Liver (tissue), 9 donors: ENCODE results near the gene CBFA2T3. TPM values are rescaled to one million over a fixed set of nuclear protein-coding genes. Genes with fewer than 3 reads are reported as not detected.

Experiments
- DNase-seq: peaks from one replicate; pipeline ENCODE4 v3.0.0-alpha.2; 2017; ENCODE audit warnings: low spot score
- H3K27ac ChIP-seq, 2 donors: one replicate each; pipeline ENCODE4 v1.7.0; 2013; ENCODE audit warnings: inconsistent platforms in 2 of 2, low read length in 2 of 2, control low read depth in 1 of 2, low read depth in 1 of 2, mild to moderate bottlenecking in 1 of 2
- H3K27me3 ChIP-seq, 4 donors: one replicate each; pipeline versions ENCODE4 v1.6.1 to v1.7.0; 2013; ENCODE audit warnings: low read length in 3 of 4, inconsistent platforms in 1 of 4, mild to moderate bottlenecking in 1 of 4, moderate library complexity in 1 of 4; ENCODE audit not compliant: control insufficient read depth in 4 of 4, insufficient read depth in 4 of 4
- H3K36me3 ChIP-seq, 4 donors: one replicate each; pipeline versions ENCODE4 v1.6.1 to v1.7.0; 2013; ENCODE audit warnings: low read length in 3 of 4, mild to moderate bottlenecking in 3 of 4, low read depth in 1 of 4, moderate library complexity in 1 of 4; ENCODE audit not compliant: control insufficient read depth in 4 of 4, insufficient read depth in 3 of 4
- H3K4me1 ChIP-seq, 4 donors: one replicate each; pipeline versions ENCODE4 v1.6.1 to v1.7.0; 2013; ENCODE audit warnings: low read length in 3 of 4, mild to moderate bottlenecking in 3 of 4, moderate library complexity in 1 of 4; ENCODE audit not compliant: control insufficient read depth in 4 of 4, insufficient read depth in 4 of 4
- H3K4me3 ChIP-seq, 3 donors: one replicate each; pipeline versions ENCODE4 v1.6.1 to v1.7.0; 2013; ENCODE audit warnings: low read length in 3 of 3, control low read depth in 1 of 3, low read depth in 1 of 3, mild to moderate bottlenecking in 1 of 3
- H3K9ac ChIP-seq, 2 donors: one replicate each; pipeline ENCODE4 v1.7.0; 2013; ENCODE audit warnings: low read length in 2 of 2, mild to moderate bottlenecking in 2 of 2, moderate library complexity in 2 of 2, control low read depth in 1 of 2, low read depth in 1 of 2
- H3K9me3 ChIP-seq, 4 donors: one replicate each; pipeline versions ENCODE4 v1.6.1 to v1.7.0; 2013; ENCODE audit warnings: low read length in 3 of 4; ENCODE audit not compliant: control insufficient read depth in 4 of 4
- CTCF ChIP-seq: fragments of 150-350 bp; IDR thresholded peaks from 2 replicates; pipeline ENCODE4 v1.5.1; 2017; ENCODE audit warnings: improper control_type of control experiment, low read depth, low read length; ENCODE audit not compliant: missing input control
- EGR1 ChIP-seq, 2 donors: IDR thresholded peaks; 2 replicates each; pipeline ENCODE4 v1.6.1; 2016 to 2018; ENCODE audit warnings: antibody characterized with exemption in 2 of 2, low read depth in 2 of 2
- FOXA1 ChIP-seq: IDR thresholded peaks from 2 replicates; pipeline ENCODE4 v1.6.1; 2016; ENCODE audit warnings: antibody characterized with exemption
- FOXA2 ChIP-seq: IDR thresholded peaks from 2 replicates; pipeline ENCODE4 v1.6.1; 2016; ENCODE audit warnings: antibody characterized with exemption
- GABPA ChIP-seq, 2 donors: IDR thresholded peaks in 1 of 2; conservative IDR thresholded peaks in 1 of 2; 2 replicates each; pipeline ENCODE4 v1.6.1; 2016; ENCODE audit warnings: antibody characterized with exemption in 2 of 2, mild to moderate bottlenecking in 1 of 2, moderate library complexity in 1 of 2
- HNF4A ChIP-seq, 2 donors: conservative IDR thresholded peaks; 2 replicates each; pipeline ENCODE4 v1.6.1; 2016; ENCODE audit warnings: antibody characterized with exemption in 2 of 2, mild to moderate bottlenecking in 2 of 2
- HNF4G ChIP-seq: IDR thresholded peaks from 2 replicates; pipeline ENCODE4 v1.6.1; 2016; ENCODE audit warnings: antibody characterized with exemption
- JUND ChIP-seq, 2 donors: IDR thresholded peaks; 2 replicates each; pipeline ENCODE4 v1.6.1; 2016; ENCODE audit warnings: antibody characterized with exemption in 2 of 2
- MAX ChIP-seq: IDR thresholded peaks from 2 replicates; pipeline ENCODE4 v1.6.1; 2016; ENCODE audit warnings: antibody characterized with exemption
- NR2F2 ChIP-seq: IDR thresholded peaks from 2 replicates; pipeline ENCODE4 v1.6.1; 2016; ENCODE audit warnings: antibody characterized with exemption
- RAD21 ChIP-seq, 2 donors: IDR thresholded peaks; 2 replicates each; pipeline ENCODE4 v1.6.1; 2016; ENCODE audit warnings: antibody characterized with exemption in 2 of 2, mild to moderate bottlenecking in 2 of 2
- RXRA ChIP-seq, 2 donors: IDR thresholded peaks; 2 replicates each; pipeline ENCODE4 v1.6.1; 2017 to 2018; ENCODE audit warnings: antibody characterized with exemption in 2 of 2, mild to moderate bottlenecking in 1 of 2
- SP1 ChIP-seq: IDR thresholded peaks from 2 replicates; pipeline ENCODE4 v1.6.1; 2018; ENCODE audit warnings: antibody characterized with exemption, mild to moderate bottlenecking
- TAF1 ChIP-seq: conservative IDR thresholded peaks from 2 replicates; pipeline ENCODE4 v1.6.1; 2016; ENCODE audit warnings: antibody characterized with exemption, mild to moderate bottlenecking
- YY1 ChIP-seq: IDR thresholded peaks from 2 replicates; pipeline ENCODE4 v1.6.1; 2016; ENCODE audit warnings: antibody characterized with exemption, mild to moderate bottlenecking
- WGBS: extraction: QIAGEN DNeasy Blood & Tissue Kit; methylation state at CpG from one replicate; pipeline ENCODE4 v1.1.7; 2013; 5-methylcytosine and 5-hydroxymethylcytosine counted together
- polyA plus RNA-seq, 2 donors: library from polyadenylated mRNA; stranded (reverse) in 1 of 2; unstranded in 1 of 2; fragments of 200-250 nt in 1 of 2; fragments of >200 nt in 1 of 2; fragmentation: Nextera tagmentation in 1 of 2; extraction: Ambion mirVana in 1 of 2; gene quantifications; one replicate each; pipeline versions ENCODE4 v1.2.1 to v1.2.3, GENCODE V29; 2013 to 2015
- total RNA-seq, 2 donors: library from RNA; depleted of rRNA; stranded (reverse); fragments of >200 nt; gene quantifications; one replicate each; pipeline ENCODE4 v1.2.3, GENCODE V29; 2014
- TF ChIP-seq, protein P1 (sequence below): IDR thresholded peaks from 2 replicates; pipeline ENCODE4 v1.6.1; 2016; ENCODE audit warnings: antibody characterized with exemption
- TF ChIP-seq, protein P2 (sequence below): IDR thresholded peaks from 2 replicates; pipeline ENCODE4 v1.6.1; 2016; ENCODE audit warnings: antibody characterized with exemption, mild to moderate bottlenecking
- TF ChIP-seq, protein P3 (sequence below): IDR thresholded peaks from 2 replicates; pipeline ENCODE4 v1.6.1; 2016; ENCODE audit warnings: antibody characterized with exemption
- donor health status: healthy.
- donor health status: healthy.
- donor health status: healthy.
- donor health status: healthy.
- donor health status: healthy.

Gene CBFA2T3
- total and polyA plus RNA-seq, 4 donors = 1.4 to 4.5 (median 3.1) TPM

- 67% methylated on average over 28 of the region's 28 CpGs for WGBS
These were observed 23.9 kb downstream of the CBFA2T3 start for GRCh38 chr16:88953003-88953690.

More at GRCh38 chr16:88953003-88953690, 23.9 kb downstream of the CBFA2T3 start:
- no peak overlapping the region for H3K9ac ChIP-seq
- no peak for TF ChIP-seq RXRA (IDR thresholded peaks at IDR 0.05)
- TF ChIP-seq TAF1 = no peak
- TF ChIP-seq EGR1 (IDR thresholded peaks at IDR 0.05; ENCODE audit: low read depth in 2 of 2) = no peak
- TF ChIP-seq, protein P1, sequence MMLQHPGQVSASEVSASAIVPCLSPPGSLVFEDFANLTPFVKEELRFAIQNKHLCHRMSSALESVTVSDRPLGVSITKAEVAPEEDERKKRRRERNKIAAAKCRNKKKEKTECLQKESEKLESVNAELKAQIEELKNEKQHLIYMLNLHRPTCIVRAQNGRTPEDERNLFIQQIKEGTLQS = no peak
- TF ChIP-seq JUND (IDR thresholded peaks at IDR 0.05) = no peak
- TF ChIP-seq, protein P2, sequence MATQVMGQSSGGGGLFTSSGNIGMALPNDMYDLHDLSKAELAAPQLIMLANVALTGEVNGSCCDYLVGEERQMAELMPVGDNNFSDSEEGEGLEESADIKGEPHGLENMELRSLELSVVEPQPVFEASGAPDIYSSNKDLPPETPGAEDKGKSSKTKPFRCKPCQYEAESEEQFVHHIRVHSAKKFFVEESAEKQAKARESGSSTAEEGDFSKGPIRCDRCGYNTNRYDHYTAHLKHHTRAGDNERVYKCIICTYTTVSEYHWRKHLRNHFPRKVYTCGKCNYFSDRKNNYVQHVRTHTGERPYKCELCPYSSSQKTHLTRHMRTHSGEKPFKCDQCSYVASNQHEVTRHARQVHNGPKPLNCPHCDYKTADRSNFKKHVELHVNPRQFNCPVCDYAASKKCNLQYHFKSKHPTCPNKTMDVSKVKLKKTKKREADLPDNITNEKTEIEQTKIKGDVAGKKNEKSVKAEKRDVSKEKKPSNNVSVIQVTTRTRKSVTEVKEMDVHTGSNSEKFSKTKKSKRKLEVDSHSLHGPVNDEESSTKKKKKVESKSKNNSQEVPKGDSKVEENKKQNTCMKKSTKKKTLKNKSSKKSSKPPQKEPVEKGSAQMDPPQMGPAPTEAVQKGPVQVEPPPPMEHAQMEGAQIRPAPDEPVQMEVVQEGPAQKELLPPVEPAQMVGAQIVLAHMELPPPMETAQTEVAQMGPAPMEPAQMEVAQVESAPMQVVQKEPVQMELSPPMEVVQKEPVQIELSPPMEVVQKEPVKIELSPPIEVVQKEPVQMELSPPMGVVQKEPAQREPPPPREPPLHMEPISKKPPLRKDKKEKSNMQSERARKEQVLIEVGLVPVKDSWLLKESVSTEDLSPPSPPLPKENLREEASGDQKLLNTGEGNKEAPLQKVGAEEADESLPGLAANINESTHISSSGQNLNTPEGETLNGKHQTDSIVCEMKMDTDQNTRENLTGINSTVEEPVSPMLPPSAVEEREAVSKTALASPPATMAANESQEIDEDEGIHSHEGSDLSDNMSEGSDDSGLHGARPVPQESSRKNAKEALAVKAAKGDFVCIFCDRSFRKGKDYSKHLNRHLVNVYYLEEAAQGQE = no peak
- no peak for TF ChIP-seq CTCF
- no peak for TF ChIP-seq HNF4A (conservative IDR thresholded peaks at IDR 0.05)
- no peak for TF ChIP-seq YY1
- TF ChIP-seq, protein P3, sequence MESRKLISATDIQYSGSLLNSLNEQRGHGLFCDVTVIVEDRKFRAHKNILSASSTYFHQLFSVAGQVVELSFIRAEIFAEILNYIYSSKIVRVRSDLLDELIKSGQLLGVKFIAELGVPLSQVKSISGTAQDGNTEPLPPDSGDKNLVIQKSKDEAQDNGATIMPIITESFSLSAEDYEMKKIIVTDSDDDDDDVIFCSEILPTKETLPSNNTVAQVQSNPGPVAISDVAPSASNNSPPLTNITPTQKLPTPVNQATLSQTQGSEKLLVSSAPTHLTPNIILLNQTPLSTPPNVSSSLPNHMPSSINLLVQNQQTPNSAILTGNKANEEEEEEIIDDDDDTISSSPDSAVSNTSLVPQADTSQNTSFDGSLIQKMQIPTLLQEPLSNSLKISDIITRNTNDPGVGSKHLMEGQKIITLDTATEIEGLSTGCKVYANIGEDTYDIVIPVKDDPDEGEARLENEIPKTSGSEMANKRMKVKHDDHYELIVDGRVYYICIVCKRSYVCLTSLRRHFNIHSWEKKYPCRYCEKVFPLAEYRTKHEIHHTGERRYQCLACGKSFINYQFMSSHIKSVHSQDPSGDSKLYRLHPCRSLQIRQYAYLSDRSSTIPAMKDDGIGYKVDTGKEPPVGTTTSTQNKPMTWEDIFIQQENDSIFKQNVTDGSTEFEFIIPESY = no peak
- no peak for TF ChIP-seq NR2F2
- no peak for TF ChIP-seq GABPA (IDR thresholded peaks at IDR 0.05 in 1 of 2, conservative IDR thresholded peaks at IDR 0.05 in 1 of 2)
- TF ChIP-seq RAD21 (IDR thresholded peaks at IDR 0.05) = no peak
- TF ChIP-seq FOXA2 = no peak
- no peak for TF ChIP-seq SP1
- TF ChIP-seq HNF4G = no peak
- no peak for TF ChIP-seq FOXA1
- no peak for TF ChIP-seq MAX
- H3K4me3 ChIP-seq = no peak overlapping the region
- no peaks in the 10 kb centered on the region for H3K36me3 ChIP-seq
- no peak overlapping the region for H3K27ac ChIP-seq
- peaks cover 0 to 3% (median 0%) of the 10 kb centered on the region in 4 donors for H3K4me1 ChIP-seq
- no peaks in the 10 kb centered on the region for H3K9me3 ChIP-seq
- peaks cover 0 to 2% (median 0%) of the 10 kb centered on the region in 4 donors for H3K27me3 ChIP-seq
- no peak for DNase-seq
